HG02588 (cell line): Measurements from ENCODE around the gene HDAC7.

Source experiments
- ATAC-seq: cut with Tn5 transposase; IDR thresholded peaks from one replicate; pipeline ENCODE4 v1.9.1; 2021; ENCODE audit warnings: mild to moderate bottlenecking, moderate library complexity; ENCODE audit not compliant: unreplicated experiment

HDAC7 gene

DNA sequence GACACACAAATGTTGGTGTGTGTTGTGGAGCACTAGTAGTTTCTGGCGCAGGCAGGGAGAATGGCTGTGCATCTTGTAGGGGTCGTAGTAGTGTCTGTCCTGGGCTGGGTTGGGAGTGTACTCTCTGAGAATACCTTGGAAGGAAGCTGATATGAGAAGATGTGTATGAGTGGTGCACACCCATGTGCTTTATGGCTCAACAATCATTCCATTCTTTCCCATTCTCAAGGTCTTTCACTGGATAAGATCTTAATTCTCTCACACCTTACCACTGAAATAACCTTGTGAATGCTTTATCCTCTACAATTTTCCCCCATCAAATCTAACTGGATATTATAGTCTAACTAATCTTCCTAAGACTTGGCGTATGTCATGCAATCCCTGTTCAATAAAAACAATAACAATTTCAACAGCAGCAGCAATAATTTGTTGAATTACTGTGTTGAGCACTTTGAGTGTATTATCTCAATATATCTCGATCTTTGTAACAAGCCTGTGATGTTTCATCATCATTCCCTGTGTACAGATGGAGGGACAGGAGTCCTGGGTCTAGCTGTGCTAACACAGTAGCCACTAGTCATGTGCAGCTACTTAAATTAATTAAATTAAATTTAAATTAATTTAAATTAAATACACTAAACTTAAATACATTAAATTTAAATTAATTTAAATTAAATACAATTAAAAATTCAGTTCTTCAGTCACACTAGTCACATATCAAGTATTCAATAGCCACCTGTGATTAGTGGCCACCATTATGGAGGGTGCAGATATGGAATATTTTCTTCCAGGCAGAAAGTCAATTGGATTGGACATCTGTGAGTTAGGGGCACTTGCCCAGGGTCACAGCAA, 50.2 kb downstream of the HDAC7 start:
- no peak for ATAC-seq

DNA sequence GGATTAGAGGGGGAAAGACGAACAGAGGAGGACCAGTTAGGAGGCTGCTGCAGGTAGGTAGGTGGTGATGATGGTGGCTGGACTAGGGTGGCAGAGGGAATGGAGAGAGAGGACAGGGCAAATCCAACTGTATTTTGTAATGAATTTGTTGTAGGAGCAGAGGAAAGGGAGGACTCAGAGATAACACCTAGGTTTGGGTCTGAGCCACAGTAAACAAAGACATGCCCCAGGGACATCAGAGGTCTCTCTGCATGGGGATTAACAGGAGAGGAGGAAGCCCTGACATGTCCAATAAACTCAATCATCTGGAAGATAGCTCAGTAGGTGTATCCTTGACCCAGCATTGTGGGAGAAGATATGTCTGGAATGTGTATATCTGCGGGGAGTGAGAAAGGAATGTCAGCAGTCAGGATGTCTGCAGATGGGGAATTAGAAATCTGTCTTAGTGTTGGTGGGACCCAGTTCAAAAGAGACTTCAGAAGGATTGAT, 51.3 kb downstream of the HDAC7 start:
- no peak for ATAC-seq

DNA sequence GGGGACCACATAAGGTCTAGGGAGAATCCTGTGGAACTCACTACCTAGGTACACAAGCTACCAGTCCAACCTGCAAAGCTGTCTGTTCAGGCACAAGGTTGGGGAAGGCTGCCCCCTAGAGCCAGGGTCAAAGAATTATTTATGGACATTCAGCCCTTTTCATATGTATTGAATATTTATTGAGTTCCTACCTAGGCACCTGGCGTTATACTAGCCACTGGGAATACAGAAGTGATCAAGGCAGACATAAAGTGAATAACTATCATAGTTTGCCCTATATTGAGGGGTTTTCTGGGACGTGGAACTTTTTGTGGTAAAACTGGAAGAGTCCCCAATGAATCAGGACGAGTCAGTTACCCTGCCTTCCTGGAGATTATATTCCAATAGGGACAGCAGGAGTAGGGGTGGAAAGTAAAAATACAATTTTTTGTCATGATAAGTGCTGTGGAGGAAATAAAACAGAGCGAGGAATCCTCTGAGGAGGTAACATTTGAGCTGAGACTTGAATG, 52.4 kb downstream of the HDAC7 start:
- ATAC-seq = peak; percentile 63

DNA sequence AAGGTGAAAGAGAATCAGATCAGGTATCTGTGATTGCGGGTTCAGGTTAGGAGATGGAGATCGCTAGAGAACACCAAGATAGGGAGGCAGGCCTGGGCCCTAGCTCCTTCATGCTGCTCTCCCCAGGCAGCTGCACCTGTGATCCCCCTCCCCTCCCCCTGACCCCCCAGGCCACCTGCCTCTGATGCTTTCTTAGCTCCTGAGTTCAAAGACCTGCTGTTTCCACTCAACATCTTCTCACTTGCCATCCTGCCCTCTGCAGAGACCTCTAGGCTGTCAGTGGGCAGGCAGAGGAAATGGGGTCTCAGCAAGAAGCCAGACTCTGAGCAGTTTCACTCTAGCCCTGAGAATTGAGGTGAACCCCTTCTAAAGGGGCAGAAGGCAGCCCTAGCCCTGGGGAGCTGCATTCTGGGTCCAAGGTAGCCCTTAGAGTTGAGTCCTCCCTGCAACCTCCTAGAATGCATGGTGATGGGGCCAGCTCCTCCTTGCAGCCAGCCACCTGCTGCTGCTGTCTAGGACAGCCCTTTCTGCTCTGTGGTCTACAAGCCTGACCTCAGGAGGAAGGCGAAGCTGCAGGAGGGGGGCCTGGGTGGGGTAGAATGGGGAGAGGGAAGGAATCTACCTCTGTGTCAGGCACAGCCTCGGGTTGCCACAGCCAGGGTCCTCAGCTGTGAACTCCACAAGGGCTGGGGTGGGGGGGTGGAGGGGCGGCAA, 53.0 kb downstream of the HDAC7 start:
- no peak for ATAC-seq

DNA sequence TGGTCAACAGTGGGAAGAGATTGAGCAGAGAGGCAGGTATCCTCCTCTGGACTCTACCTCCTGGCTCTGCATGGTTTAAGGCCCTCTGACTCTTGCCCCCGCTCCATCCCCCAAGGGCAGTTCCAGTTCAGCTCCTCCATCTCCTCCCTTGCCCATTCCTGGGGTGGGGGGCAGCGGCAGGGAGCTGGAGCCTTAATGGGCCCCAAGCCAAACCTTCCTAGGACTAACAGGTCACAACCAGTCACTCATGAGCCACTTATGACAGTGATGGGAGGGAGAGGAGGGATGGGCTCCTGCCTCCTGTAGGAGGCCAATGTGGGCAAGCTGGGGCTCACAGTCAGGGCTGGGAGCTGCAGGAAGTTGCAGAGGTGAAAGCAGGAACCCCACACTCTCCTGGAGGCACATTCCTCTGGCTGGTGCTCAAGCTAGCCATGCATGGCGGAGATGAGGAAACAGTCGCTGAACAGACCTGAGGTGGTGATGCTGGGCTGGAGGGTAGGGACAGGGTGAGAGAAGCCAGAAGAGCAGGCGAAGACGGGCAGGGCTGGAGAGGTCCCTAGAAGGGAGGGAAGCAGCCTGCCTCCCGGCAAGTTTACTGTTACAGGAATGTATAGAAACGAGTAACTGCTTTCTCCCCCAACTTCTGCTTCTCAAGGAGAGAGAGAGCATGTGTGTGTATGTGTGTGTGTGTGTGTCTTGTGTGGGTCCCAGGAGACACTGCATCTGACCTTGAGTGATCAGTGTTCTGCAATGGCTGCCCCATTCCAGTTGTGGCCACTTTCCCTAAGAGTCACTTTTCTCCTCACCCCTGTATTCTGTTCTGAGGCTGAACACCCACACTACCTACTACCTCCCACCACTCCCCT, 56.0 kb downstream of the HDAC7 start:
- no peak for ATAC-seq

DNA sequence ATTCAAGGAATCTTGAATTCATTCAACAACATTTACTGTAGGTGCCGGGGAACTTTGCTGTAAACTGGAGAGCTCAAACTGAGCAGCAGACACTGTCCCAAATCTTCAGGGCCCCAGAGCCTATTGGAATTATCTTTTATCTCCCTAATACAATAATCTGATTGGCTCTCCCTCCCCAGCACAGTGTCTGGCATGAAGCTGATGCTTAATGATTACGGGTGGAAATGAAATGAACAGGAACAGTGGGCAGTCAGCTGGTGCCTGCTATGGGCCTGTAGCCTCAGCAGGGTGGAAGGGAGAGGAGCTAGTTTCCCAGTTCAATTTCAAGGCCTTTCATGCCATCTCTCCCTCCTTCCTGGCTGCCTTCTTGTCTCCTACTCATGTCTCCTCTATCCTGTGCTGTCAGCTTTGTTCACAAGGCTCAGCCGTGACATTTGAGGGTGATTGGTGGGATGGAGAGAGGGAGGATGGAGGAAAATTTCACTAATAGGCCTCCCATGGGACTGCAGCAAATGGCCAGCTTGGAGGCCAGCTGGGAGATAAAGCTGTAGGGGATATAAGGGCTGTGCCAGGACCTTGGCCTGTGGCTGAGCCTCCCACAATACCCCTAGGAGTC, 56.7 kb downstream of the HDAC7 start:
- no peak for ATAC-seq

DNA sequence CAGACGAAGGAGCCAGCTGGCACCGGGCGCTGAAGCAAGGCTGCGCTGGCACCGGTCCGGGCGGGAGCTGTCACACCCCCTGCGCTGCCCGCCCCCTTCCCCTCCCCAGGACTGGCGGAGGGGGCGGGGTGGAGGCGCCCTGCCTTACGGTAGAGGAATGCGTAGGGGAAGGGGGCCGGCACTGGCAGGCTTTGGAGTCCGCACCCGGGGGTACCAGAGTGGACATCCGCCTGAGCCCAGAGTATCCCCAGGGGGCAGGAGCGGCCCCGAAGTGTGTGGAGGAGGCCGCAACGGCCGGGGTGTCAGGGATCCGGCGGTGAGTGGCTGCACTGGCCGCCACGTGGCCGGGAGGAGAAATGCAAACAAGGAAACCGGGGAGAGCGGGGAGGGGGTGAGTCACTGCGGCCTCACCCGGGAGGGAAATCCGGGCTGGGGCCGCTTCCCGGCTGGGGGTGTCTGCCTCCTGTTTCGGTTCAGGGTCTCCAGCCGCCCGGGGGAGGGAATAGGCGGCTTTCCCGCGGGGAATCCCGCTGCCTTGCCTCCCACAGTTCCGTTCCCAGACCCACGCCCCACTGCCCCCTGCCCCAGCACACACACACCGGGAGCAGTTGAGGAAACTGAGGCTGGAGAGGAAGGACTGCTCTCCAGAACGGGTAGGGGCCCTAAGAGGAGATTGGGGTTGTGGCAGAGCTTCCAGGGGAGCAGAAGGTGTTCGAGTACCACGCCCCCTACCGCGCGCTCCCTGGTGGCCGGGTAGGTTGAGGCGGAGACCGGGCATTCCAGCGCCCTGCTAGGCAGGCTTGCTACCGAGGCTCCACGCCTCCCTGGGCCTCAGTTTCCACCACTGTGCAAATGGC, 60.6 kb downstream of the HDAC7 start, which contains the start of gene RAPGEF3:
RAPGEF3 (minus strand) TSS at position 47 of the 857 bp plus-strand sequence. CDS start 324 bp downstream, outside the sequence.
- ATAC-seq = peak; percentile 50

DNA sequence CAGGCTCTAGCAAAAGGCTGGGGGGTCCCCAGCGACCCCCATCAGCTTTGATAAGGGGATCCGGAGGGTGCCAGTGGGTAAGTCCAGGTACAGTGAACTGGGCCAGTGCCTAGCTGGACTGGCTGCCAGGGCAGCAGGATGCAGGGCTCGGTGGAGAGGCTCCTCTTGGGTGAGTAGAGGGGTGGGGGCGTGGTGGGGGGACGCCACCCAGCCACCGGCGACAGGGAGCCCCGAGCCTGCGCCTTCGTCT, 61.2 kb downstream of the HDAC7 start:
- no peak for ATAC-seq

DNA sequence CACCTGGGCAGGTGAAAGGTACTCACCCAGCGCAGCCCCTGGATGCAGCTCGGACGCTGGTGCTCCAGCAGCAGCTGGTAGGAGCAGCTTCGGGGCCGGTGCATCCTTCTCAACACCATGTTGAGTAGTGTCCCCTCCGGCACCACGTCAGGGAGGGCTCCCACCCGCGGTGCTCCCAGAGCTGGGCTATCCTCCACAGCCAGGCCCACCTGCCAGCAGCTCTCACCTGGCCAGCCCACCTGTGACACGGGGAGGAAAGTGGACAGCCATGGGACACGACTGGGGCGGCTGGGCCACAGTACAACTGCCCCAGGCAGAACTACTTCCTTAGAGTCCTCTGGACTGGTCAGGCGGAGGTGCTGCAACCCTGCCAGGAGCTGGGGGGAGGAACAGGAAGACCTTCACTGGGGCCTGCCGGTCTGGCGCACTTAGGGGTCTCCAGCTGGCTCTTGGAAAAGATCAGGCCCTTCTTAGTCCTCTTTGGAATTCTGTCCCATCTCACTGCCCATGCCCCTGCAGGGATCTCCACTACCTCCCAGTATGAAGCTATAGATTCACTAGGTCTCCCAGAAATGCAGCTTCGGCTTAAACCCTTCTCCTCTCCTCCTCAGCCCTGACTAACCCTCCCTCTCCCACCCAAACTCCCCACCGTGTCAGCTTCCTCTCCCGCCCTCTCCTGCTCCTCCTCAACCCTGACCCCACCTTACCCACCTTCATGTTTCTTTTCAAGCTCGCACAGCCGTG, 61.7 kb downstream of the HDAC7 start:
- ATAC-seq = no peak

DNA sequence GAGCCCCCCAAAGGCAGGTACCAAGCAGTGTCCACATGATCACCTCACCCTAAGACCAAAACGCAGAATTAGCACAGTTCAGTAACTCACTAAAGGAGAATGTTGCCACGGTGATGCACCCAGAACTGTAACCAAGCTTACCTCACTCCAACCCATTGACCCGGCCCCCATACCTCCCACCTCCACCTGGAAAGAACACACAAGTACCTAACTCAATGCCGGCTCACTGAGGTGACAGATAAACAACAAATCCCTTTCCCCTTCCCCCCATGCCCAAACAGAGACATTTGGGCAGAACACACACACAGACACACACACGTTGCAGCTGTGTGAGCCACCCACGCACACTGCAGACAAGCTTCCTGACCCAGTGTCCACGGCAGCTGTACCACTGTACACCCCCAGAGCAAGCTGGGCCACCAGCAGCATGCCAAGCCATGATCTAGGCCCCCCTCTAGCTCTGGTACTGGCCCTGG, 62.3 kb downstream of the HDAC7 start:
- no peak for ATAC-seq

DNA sequence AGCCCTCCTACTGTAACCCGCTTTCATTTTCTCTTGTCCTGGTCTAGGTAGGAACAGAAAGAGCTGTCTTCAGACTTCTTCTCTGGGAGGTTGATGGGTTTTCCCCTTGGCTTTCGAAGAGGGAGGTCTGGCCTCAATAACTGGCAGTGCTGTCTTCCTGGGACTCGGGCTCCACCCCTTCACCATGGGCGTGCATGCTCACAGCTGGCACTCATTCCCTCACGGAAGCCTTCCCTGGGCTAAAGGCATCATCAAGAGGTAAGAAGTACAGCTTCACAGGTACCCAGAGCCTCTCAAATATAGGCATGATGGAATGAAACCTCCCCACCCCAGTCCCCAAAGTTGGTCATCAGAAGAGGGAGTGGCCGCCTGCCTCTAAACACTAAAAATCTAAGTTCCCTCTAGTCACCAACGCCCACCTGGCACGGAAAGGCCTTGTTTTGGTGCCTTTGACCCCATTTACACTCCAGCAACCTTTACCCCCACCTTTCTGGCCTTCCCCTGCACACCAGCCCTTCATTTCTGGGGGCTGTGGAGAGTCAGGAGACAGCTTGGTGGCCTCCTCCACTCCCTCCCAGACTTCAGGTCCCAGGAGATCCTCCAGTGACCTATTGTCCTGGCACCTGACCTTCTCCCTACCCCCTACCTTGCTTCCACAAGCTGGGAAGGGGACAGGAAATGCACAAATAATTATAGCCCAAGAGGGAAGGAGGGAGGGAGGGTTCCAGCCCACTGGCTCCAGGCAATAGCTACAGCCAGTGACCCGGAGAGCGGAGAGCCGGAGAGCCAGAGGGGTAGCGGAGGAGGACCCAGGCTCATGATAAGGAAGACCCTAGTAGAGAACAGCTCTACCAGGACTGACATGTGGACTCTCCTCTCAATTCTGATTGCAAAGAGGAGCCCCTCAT, 63.8 kb downstream of the HDAC7 start:
- ATAC-seq = peak; percentile 71

DNA sequence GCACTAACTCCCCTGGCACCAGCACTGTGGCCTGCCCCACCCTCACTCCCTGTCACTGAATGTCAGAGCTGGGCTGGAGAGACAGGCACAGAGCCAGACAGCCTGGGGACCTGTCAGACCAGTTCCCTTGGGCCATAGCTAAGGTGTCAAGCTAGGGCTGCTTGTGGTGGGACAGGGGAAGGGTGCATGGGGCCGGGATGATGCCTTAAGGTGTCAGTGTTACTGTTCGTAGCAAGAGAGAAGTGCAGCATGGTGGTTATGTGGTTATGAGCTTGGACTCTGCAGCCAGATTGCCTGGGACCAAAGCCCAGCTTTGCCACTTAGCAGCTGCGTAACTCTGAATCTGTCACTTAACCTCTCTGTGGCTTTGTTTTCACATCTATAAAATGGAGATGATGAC, 64.8 kb downstream of the HDAC7 start:
- no peak for ATAC-seq

DNA sequence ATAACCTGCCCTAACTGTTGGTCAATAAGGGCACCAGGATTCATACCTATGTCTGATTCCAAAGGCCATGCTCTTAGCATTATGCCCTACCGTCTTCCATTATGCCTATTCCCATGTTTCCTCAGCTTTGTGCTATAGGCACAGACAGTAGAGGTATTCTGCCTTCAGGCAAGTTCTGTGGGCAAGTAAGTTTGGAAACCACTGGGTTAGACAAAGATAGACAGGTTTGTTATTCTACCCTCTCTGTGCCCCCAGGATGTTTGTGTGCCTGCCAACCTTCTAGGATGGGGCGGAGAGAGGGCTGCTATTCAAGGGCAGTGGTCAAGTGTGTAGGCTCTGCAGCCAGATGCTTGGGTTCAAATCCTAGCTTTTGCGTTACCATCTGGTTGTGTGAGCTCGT, 65.6 kb downstream of the HDAC7 start:
- no peak for ATAC-seq

DNA sequence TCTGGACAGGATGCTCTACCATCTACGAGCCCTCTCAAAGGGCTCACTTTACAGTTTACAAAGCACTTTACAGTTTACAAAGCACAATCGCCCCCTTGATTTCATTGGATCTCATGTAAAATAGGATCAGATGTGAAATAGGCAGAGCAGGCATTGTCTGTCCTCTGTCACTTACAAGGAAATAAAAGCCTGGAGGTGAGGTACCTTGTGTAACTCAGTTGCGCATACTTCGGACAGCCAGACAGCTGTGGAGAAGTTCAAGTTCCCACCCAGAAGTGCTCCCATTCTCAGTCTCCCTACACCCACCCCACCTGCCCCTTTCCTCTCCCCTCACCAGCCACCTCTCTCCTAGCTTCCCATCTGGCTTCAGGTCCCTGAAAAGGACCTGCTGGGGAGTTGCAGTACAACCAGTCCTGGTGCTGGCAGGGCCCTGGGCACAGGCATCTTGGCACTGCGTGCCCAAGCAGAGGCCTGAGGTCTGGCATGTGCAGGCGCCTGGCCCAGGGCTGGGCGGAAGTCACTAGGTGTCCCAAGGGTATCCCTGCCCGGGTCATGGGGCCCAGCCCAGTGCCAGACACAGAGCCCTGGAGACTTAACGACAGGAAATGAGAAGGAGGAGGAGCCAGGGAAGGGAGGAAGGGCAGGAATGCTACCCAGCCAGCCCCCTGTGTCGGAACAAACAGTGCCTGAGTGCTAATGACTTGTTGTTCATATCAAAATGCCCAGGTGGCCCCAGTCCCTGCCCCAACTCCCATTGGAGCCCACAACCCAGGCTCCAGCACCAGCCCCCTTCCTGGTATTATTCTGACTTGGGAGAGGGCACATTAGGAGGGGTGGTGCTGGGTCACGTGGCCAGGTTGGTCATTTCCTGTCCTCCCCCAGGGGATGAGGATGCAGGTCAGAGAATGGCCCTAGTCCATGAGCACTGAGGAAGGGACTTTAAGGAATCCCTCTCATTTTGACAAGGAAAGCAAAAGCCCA, 66.4 kb downstream of the HDAC7 start:
- no peak for ATAC-seq

DNA sequence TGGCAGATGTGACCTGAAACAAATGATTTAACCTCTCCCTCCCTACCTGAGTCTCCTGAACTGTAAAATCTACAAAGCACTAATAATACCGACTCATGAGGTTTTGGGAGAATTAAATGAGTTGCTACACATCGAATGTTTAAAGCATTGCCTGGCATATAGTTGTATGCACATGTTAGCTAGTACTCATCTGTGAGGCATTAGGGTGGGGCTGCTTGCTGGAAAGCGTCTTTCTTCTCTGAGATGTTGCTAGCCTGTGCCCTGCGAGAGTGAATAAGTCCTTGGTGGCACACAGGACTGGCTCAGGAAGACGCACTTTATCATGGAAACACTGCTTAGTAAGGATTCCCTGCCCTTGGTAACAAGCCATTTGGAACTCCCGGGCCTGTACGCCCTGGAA, 67.2 kb downstream of the HDAC7 start:
- ATAC-seq = no peak

DNA sequence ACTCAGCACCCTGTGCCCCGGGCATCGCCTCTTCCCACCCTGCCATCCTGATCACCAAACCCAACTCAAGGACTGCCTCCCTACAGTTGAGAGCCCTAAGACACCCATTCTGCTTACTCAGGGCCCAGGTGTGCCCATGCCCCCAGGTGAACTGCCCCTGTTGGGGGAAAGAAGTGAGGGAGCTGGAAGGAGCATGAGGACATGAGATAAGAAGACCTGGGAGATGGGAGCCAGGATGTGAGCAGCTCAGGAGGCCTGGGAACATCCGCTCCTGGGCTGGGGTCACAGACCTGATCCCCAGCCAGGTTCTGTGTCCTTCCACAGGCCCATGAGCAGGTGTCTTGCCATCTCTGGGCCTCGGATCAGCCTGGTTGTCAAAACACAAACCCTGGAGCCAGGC, 67.6 kb downstream of the HDAC7 start:
- no peak for ATAC-seq

DNA sequence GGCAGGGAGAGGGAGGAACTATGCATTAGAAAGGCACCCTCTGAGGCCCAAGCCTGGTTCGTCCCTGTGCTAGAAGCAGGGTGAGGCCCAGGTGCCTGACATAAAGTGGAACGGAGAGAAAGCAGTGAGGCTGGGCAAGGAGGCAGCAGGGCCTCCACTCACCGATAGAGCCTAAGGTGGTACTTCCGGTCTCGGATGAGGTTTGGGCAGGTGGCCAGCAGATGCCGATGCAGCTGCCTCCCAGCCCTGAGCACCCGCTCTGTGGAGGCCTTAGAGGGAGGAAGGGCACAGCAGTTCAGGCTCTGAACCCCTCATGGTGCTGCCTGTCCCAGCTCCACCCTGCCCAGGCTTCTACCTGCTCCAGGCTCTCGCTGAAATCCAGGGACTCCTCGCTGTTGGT, 68.1 kb downstream of the HDAC7 start:
- no peak for ATAC-seq
